NCI-H187 treated with DMSO at 0.1 percent for 48 hours (cell line): Measurements from ENCODE around the gene ARID1B.
"Not testable (repeated sequence)": the region's sequence is repeated elsewhere in the genome, so short reads cannot be mapped to it uniquely, and the experiment has no call there.

Experiments used
- DNase-seq: peaks from one replicate; lab custom pipeline; 2025; lab: John Stamatoyannopoulos, UW

The ARID1B gene

GRCh38 chr6:156963712-156964700, 186.8 kb downstream of the ARID1B start:
- DNase-seq = no peak

- no peak for DNase-seq
Measured at GRCh38 chr6:156967852-156968251, 190.7 kb downstream of the ARID1B start.

DNA sequence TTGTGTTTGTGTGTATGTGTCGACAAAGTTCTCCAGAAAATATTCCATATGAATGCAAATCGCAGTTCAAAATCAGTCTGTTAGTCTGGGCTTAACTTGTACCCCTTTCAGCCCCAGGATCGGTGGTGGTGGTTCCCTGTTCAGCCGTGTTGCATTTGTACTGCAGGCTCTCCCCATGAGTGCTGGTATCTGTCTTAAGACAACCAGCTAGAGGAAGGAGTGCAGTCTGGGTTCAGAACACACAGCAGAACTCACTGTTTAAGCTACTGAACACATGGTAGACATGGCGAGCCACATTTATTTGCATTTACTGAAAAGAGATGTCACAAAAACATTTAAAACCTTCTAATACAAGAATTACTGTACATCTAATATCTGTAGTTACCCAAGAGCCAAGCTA, 192.1 kb downstream of the ARID1B start:
- DNase-seq = no peak

DNA sequence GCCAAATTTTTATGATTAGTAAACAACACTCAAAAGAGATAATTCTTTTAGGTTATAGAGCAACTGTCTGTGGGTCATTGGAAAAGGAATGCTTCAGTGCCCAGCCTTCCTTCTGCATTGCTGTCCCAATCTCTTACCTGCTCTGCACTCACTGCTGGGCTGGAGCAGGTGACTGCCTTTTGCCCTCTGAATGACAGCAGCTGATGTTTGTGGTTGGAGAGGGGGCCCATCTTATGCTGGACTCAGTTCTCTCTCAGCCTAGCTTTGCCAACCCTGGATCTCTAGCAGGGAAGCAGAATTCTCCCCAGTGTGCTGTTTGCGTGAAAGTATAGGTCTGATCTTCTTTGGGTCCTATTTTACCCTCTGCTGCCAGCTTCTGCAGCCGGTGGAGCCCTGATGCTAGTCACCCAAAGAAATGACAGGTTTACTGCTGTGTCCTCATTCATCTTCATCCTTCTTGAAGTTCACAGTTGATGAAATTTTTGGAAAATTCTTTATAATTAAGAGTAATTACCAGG, 193.5 kb downstream of the ARID1B start:
- DNase-seq = no peak

- no peak for DNase-seq
Measured at GRCh38 chr6:156971153-156971885, 194.1 kb downstream of the ARID1B start.

DNA sequence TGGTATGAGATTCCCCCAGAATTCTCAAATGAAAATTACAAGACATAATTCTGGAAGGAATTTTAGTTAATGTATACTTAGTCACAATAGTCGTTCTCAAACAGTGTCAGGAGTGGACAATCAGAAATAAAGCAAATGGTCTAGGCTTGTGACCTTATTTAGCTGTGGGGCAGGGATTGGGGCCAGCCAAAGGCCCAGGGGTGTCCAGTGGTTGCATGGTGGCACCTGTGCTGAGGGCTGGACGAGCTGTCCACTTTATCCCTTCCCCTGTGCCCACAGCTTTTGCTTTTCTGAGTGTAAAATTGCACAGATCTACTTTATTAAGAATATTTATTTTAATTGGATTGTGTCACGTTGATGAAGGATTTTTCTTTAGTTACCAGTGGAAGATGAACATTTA, 195.0 kb downstream of the ARID1B start:
- DNase-seq = no peak

DNA sequence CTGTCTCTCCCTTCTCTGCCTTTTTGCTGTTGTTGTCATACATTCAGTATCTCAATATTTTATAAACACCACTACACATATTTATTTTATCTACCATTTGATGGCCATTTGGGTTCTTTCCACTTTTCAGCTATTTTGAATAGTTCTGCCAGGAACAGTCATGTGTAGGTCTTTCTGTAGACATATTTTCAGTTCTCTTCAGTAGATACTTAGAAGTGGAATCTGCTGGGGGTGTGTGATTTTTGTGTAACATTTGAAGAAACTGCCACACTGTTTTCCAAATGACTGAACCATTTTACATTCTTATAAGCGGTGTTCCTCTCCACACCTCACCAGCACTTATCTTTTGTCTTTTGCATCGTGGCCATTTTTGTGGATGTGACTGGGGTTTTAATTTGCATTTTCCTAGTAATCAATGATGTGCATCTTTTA, 197.7 kb downstream of the ARID1B start:
- no peak for DNase-seq

- DNase-seq = no peak
Measured at GRCh38 chr6:156975414-156975813, 198.2 kb downstream of the ARID1B start.

GRCh38 chr6:156976216-156977127, 199.3 kb downstream of the ARID1B start:
- no peak for DNase-seq

DNA sequence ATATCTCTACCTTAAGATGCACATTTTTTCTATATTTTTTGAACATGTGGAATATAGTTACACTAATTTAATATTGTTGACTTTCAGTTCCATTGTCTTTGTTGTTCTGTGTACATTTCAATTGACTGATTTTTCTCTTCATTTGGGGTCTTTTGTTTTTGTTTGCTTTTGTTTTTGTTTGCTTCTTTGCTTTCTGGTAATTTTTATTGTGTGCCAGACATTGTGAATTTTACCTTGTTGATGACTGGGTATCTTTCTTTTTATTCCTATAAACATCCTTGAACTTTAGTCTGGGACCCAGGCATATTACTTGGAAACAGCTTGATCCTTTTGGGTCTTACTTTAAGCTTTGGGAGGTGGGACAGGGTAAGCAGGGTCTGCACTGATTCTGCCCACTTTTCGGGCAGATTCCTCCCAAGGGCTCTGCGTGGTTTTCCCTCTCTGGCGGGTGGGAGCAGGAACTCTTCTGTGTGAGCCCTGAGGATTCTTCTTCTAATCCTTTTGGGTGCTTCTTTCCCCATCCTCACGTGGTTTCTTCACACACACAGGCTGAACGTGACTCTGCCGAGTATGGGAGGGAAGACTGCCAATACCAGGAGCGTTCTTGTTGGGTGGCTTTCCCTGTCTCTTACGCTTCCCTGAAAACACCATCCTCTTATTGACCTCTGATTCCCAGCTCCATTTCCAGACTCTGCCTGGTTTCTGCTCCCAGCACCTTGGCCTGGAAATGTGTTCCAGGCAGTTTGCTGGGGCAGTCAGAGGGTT, 200.5 kb downstream of the ARID1B start:
- peak; percentile 59 for DNase-seq

DNA sequence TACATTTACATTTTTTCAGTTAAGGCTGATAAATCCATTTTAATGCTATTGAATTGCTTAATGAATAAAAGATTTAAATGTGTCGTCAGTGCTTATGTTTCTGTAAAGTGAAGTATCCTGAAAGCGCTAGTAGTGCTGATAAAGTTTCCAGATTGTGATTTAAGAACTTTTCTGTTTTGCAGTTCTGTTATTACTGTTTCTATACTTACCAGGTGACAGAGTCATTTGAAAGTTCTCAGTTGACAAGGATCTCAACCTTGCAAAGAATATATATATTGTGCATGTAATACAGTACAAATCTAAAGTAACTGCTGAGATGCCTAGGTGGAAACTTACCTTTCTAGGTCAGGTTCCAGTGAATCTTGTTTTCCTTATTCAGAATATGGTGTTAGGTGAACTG, 201.8 kb downstream of the ARID1B start:
- DNase-seq = no peak

DNA sequence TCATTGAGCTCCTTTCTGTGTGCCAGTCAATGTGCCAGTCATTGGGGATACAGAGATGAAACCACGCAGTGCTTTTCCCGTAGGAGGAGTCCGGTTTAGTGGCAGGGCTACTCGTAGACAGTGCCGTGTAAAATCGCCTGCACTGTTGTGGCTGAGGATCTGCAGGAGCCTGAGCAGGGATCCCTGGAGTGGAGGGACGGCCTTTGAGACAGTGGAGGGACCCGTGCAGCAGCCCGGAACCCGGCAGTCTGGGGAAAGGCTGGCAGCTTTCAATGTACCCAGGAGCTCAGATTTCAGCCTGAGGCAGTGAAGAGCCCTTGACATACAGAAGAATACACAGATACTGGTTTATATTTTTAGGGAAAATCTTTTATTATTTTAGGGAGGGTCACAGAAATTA, 203.3 kb downstream of the ARID1B start:
- peak; percentile 80 for DNase-seq

- no peak for DNase-seq
Measured at GRCh38 chr6:156980948-156981347, 203.8 kb downstream of the ARID1B start.

DNA sequence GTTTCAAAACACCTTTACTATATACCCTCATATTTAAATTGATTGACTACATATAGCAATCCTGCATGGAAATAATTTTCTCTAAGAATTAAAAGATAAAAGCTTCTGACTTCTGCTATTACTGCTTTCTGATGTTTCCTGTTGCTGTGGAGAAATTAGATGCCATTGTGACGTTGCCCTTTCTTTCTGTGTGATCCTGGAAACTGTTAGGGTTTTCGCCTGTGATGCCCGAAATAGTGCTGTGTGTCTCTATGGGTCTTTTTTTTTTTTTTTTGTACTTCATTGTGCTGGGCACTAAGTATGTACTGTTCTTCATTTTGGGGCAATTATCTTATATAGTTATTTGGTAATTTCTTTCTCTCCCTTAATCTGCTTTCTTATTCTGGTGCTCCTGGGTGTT, 205.0 kb downstream of the ARID1B start:
- DNase-seq = no peak

DNA sequence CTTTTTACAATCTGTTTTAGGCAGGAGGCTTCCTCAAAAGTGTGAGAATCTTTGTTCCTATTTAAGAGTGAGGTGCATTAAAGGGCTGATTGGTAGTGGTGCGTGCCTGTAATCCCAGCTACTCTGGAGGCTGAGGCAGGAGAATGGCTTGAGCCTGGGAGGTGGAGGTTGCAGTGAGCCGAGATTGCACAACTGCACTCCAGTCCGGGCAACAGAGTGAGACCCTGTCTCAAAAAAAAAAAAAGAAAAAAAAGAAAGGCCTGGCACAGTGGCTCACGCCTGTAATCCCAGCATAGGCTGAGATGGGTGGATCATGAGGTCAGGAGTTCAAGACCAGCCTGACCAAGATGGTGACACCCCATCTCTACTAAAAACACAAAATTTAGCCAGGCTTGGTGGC, 205.7 kb downstream of the ARID1B start:
- DNase-seq = not testable (repeated sequence)

GRCh38 chr6:156984178-156984738, 207.1 kb downstream of the ARID1B start:
- no peak for DNase-seq

- no peak for DNase-seq
Measured at GRCh38 chr6:156985309-156985708, 208.1 kb downstream of the ARID1B start.

- DNase-seq = no peak
Measured at GRCh38 chr6:156988276-156989158, 211.3 kb downstream of the ARID1B start.

DNA sequence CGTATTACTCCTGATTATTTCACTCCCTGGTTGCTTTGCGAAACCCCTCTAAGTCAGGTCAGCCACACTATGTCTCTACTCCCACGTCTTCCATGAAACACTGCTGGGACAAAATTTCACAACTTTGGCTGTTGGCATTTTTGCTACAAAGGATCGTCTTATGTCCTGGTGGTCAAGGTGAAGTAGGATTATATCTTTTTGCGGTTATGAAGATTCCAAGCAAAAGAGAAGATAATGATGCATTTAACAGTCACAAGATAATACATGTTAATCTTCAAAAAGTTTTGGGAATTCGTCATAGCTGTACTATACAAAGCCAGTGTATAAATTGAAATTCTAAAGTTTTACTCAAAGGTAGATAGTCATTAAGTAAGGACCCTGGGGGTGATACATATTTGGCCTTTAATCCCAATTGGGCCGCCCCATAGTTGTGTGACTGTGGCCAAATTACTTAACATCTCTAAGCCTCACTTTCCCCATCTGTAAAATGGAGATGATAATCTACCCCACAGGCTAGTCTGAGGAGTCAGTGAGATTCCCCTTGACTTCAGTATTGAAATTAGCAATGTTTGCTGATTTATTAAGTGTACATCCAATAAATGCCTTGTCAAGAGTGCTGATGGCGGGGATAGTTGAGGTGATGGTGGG, 212.1 kb downstream of the ARID1B start:
- DNase-seq = no peak
